GM19193 (cell line): ENCODE data around the gene FRMD4A.

Experiments used
- POLR2A ChIP-seq: IDR thresholded peaks from 4 replicates; pipeline ENCODE4 v1.6.1; 2011; ENCODE audit not compliant: insufficient read depth, insufficient read length; ENCODE audit errors: extremely low read depth

The FRMD4A gene

GRCh38 chr10:13788711-13789447 is 541.8 kb downstream of the FRMD4A start:
- no peak for TF ChIP-seq POLR2A

GRCh38 chr10:13788320-13788600 is 542.5 kb downstream of the FRMD4A start:
- TF ChIP-seq POLR2A = no peak

GRCh38 chr10:13787015-13787421 is 543.7 kb downstream of the FRMD4A start:
- peak; percentile 39 for TF ChIP-seq POLR2A

GRCh38 chr10:13784067-13784466 is 546.7 kb downstream of the FRMD4A start:
- TF ChIP-seq POLR2A = no peak

GRCh38 chr10:13779748-13780147 is 551.0 kb downstream of the FRMD4A start:
- TF ChIP-seq POLR2A = no peak

- no peak for TF ChIP-seq POLR2A
Observed at GRCh38 chr10:13776861-13777311, 553.8 kb downstream of the FRMD4A start.

- TF ChIP-seq POLR2A = no peak
Observed at GRCh38 chr10:13775786-13776775, 554.6 kb downstream of the FRMD4A start.

- no peak for TF ChIP-seq POLR2A
Observed at GRCh38 chr10:13774303-13774893, 556.3 kb downstream of the FRMD4A start.

GRCh38 chr10:13773496-13774170 is 557.1 kb downstream of the FRMD4A start:
- no peak for TF ChIP-seq POLR2A

- TF ChIP-seq POLR2A = no peak
Observed at GRCh38 chr10:13773043-13773442, 557.7 kb downstream of the FRMD4A start.

- no peak for TF ChIP-seq POLR2A
Observed at GRCh38 chr10:13771992-13772391, 558.7 kb downstream of the FRMD4A start.

- TF ChIP-seq POLR2A = no peak
Observed at GRCh38 chr10:13770760-13771493, 559.8 kb downstream of the FRMD4A start.

- TF ChIP-seq POLR2A = no peak
Observed at GRCh38 chr10:13769946-13770345, 560.8 kb downstream of the FRMD4A start.

- TF ChIP-seq POLR2A = no peak
Observed at GRCh38 chr10:13767676-13768178, 563.0 kb downstream of the FRMD4A start.
